Measurements from ENCODE around the gene HOXB5. TPM values are rescaled to one million over a fixed set of nuclear protein-coding genes. Genes with fewer than 3 reads are reported as not detected.

The HOXB5 gene
- polyA plus RNA-seq, 1 experiment: not detected

- POLR2A ChIA-PET: no interaction called here
- CTCF ChIA-PET: interaction anchor here (1.0 kb wide), 1 partner anchor 10 kb away, joined by 4 read pairs; no protein-coding TSS in a partner anchor
- TF ChIP-seq, protein P1, sequence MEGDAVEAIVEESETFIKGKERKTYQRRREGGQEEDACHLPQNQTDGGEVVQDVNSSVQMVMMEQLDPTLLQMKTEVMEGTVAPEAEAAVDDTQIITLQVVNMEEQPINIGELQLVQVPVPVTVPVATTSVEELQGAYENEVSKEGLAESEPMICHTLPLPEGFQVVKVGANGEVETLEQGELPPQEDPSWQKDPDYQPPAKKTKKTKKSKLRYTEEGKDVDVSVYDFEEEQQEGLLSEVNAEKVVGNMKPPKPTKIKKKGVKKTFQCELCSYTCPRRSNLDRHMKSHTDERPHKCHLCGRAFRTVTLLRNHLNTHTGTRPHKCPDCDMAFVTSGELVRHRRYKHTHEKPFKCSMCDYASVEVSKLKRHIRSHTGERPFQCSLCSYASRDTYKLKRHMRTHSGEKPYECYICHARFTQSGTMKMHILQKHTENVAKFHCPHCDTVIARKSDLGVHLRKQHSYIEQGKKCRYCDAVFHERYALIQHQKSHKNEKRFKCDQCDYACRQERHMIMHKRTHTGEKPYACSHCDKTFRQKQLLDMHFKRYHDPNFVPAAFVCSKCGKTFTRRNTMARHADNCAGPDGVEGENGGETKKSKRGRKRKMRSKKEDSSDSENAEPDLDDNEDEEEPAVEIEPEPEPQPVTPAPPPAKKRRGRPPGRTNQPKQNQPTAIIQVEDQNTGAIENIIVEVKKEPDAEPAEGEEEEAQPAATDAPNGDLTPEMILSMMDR (IDR thresholded peaks at IDR 0.05; ENCODE audit: insufficient read depth, low read depth, low read length): no peak
- Histone ChIP-seq H3K27me3 (ENCODE audit: control insufficient read depth, insufficient read depth, low read length) (peaks cover 14% of the 10 kb centered on the region), H3K4me3 (ENCODE audit: low read depth, low read length) (no peak overlapping the region), H3K36me3 (ENCODE audit: control insufficient read depth, insufficient read depth, low read length) (no peaks in the 10 kb centered on the region)
- DNase-seq (ENCODE audit: low read depth): no peak
Observed at GRCh38 chr17:48549281-48549630, 44.3 kb downstream of the HOXB5 start.

GRCh38 chr17:48548523-48549280 lies 44.9 kb downstream of the HOXB5 start:
- CTCF ChIA-PET: interaction anchor here (1.0 to 1.9 kb wide), 3 partner anchors 9 to 197 kb away, joined by 3 to 4 read pairs (median 3); no protein-coding TSS in a partner anchor

DNA sequence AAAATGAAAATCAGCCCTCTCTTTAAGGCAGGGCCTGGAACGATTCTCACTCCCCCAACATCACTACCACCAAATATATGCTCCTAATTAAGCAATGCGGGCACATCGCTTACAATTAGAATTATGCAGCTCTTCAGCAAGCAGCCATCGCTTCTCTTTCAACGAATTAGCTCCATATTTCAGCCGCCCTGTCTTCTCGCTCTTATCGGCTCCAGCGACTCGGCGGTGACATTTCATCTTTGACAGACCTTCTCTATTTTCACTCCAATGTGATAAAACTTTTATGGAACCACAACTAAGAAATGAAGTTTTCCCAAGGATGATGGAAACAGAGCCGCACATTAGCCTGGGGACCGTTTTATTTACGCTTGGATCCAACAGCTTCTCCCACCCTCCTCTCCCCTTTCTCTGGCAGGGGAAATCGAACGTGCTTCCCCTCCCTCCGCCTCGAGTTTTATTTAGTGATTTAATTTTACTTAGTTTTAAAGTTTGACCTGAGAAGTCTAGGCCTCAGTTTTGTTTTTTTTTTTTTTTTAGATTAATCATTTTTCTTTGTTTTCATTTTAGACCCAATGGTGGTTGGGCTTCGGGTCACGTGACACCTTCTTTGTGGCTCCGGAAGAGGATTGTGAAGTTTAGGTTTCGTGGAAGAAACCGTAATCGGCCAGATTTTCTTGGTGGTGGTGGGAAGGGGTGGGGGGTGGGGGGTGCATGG lies 45.6 kb downstream of the HOXB5 start:
- no peak for DNase-seq (ENCODE audit: low read depth)
- Histone ChIP-seq H3K4me3 (ENCODE audit: low read depth, low read length) (no peak overlapping the region), H3K36me3 (ENCODE audit: control insufficient read depth, insufficient read depth, low read length) (no peaks in the 10 kb centered on the region), H3K27me3 (ENCODE audit: control insufficient read depth, insufficient read depth, low read length) (peaks cover 14% of the 10 kb centered on the region)
- CTCF ChIA-PET: interaction anchor here (1.3 to 1.9 kb wide), 2 partner anchors 14 to 196 kb away, joined by 3 read pairs; no protein-coding TSS in a partner anchor
- TF ChIP-seq, protein P1 (IDR thresholded peaks at IDR 0.05; ENCODE audit: insufficient read depth, low read depth, low read length): no peak
- POLR2A ChIA-PET: interaction anchor here (0.7 kb wide), 1 partner anchor 55 kb away, joined by 20 read pairs; no protein-coding TSS in a partner anchor

More at GRCh38 chr17:48548523-48549280, 44.9 kb downstream of the HOXB5 start:
- Histone ChIP-seq H3K4me3 (ENCODE audit: low read depth, low read length) (no peak overlapping the region), H3K36me3 (ENCODE audit: control insufficient read depth, insufficient read depth, low read length) (no peaks in the 10 kb centered on the region), H3K27me3 (ENCODE audit: control insufficient read depth, insufficient read depth, low read length) (peaks cover 12% of the 10 kb centered on the region)
- POLR2A ChIA-PET: no interaction called here
- no peak for DNase-seq (ENCODE audit: low read depth)
- TF ChIP-seq, protein P1 (IDR thresholded peaks at IDR 0.05; ENCODE audit: insufficient read depth, low read depth, low read length): no peak

DNA sequence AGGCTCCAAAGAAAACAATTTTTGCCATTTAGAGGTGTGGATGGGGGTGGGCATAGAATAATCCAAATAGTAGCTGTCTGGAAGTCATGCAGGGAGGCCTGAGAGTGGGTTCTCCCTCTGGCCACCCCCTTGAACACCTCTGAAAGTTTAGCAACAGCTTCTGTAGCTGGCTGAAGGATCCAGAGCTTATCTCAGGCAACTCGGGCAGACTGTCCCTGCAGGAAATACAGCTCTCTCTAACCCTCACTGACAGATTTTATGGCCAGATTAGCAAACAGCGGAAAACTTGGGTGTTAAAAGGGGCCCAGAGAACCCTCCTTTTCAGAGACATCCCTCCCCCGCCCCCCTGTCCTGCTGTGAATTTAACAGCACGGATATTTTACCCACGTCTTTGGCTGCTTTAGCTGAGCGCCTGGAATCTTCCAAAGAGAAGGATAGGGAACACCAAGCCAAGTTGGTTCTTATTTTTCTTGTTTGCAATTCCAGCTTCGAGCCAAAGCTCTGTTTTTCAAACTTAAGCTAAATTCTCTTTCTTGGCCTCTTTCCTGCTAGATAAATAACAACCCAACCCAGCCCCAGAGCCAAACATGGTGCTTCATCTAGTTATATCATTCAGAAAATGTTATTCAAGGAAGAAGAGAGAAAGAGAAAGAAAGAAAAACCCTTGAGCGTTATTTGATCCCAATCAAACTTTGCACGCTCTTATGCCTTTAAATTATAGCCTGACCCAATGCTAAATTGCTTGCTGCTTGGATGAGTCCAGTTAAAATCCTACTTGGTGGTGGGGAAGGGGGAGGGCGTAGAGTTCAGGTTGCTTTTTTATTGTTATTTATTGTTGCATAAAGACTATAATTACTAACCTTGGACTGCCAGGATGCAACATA lies 46.4 kb downstream of the HOXB5 start:
- no peak for DNase-seq (ENCODE audit: low read depth)
- CTCF ChIA-PET: interaction anchor here (0.6 to 1.9 kb wide), 3 partner anchors 14 to 195 kb away, joined by 3 read pairs; no protein-coding TSS in a partner anchor

More for the DNA sequence above, 46.4 kb downstream of the HOXB5 start:
- TF ChIP-seq, protein P1 (IDR thresholded peaks at IDR 0.05; ENCODE audit: insufficient read depth, low read depth, low read length): no peak
- no peaks in the 10 kb centered on the region for H3K36me3 ChIP-seq (ENCODE audit: control insufficient read depth, insufficient read depth, low read length)
- H3K27me3 ChIP-seq (ENCODE audit: control insufficient read depth, insufficient read depth, low read length): peaks cover 13% of the 10 kb centered on the region
- H3K4me3 ChIP-seq (ENCODE audit: low read depth, low read length): no peak overlapping the region
- POLR2A ChIA-PET: interaction anchor here (0.7 kb wide), 1 partner anchor 54 kb away, joined by 20 read pairs; no protein-coding TSS in a partner anchor
